Neuronal stem cell (in vitro differentiated cells): ENCODE results near the gene ARHGAP22.

Source experiments
- DNase-seq: peaks from one replicate; pipeline ENCODE4 v3.0.0-alpha.2; 2013; ENCODE audit warnings: low spot score
- H2AFZ ChIP-seq: one replicate; pipeline ENCODE4 v1.6.1; 2013; ENCODE audit warnings: mild to moderate bottlenecking, low read length, inconsistent platforms
- H2AK5ac ChIP-seq: 2 replicates; pipeline ENCODE4 v1.6.1; 2013; ENCODE audit warnings: low read depth, mild to moderate bottlenecking, inconsistent platforms, low read length, moderate library complexity, mixed read lengths
- H2BK120ac ChIP-seq: 2 replicates; pipeline ENCODE4 v1.6.1; 2013; ENCODE audit warnings: low read depth, mild to moderate bottlenecking, inconsistent platforms, low read length, moderate library complexity, mixed read lengths
- H2BK12ac ChIP-seq: one replicate; pipeline ENCODE4 v1.6.1; 2013; ENCODE audit warnings: low read length, inconsistent platforms
- H2BK15ac ChIP-seq: 2 replicates; pipeline ENCODE4 v1.6.1; 2013; ENCODE audit warnings: mild to moderate bottlenecking, low read length, inconsistent platforms, mixed read lengths
- H2BK5ac ChIP-seq: one replicate; pipeline ENCODE4 v1.6.1; 2013; ENCODE audit warnings: inconsistent platforms, mild to moderate bottlenecking, low read length, moderate library complexity
- H3K14ac ChIP-seq: one replicate; pipeline ENCODE4 v1.6.1; 2013; ENCODE audit warnings: low read length, inconsistent platforms
- H3K18ac ChIP-seq: 2 replicates; pipeline ENCODE4 v1.6.1; 2013; ENCODE audit warnings: low read length, inconsistent platforms
- H3K23ac ChIP-seq: 2 replicates; pipeline ENCODE4 v1.6.1; 2013; ENCODE audit warnings: low read depth, mild to moderate bottlenecking, mixed read lengths, low read length, inconsistent platforms; ENCODE audit not compliant: poor library complexity
- H3K27ac ChIP-seq: replicated peaks from 3 replicates; pipeline ENCODE4 v1.5.1; 2013; ENCODE audit warnings: low read length, inconsistent platforms
- H3K27me3 ChIP-seq, 3 experiments: 2 replicates each; pipeline ENCODE4 v1.6.1; 2013; ENCODE audit warnings: low read length in 3 of 3, mild to moderate bottlenecking in 2 of 3, inconsistent platforms in 1 of 3, low read depth in 1 of 3, mixed read lengths in 1 of 3, moderate library complexity in 1 of 3; ENCODE audit not compliant: control insufficient read depth in 3 of 3, insufficient read depth in 3 of 3
- H3K36me3 ChIP-seq, 2 donors: replicated peaks in 1 of 2; 2 replicates each; pipeline ENCODE4 v1.6.1; 2013; ENCODE audit warnings: low read length in 2 of 2; ENCODE audit not compliant: control insufficient read depth in 2 of 2, insufficient read depth in 2 of 2
- H3K4ac ChIP-seq: 2 replicates; pipeline ENCODE4 v1.6.1; 2013; ENCODE audit warnings: inconsistent platforms, mild to moderate bottlenecking, low read length, moderate library complexity
- H3K4me1 ChIP-seq, 2 donors: 1 replicate in 1 of 2; 2 replicates in 1 of 2; pipeline ENCODE4 v1.6.1; 2013; ENCODE audit warnings: low read length in 2 of 2, low read depth in 1 of 2; ENCODE audit not compliant: control insufficient read depth in 2 of 2, insufficient read depth in 1 of 2
- H3K4me2 ChIP-seq: one replicate; pipeline ENCODE4 v1.6.1; 2013; ENCODE audit warnings: mild to moderate bottlenecking, low read length, inconsistent platforms; ENCODE audit not compliant: insufficient read depth, poor library complexity, severe bottlenecking
- H3K4me3 ChIP-seq, 2 donors: 2 replicates each; pipeline ENCODE4 v1.5.1; 2013; ENCODE audit warnings: low read length in 2 of 2, mild to moderate bottlenecking in 2 of 2, inconsistent platforms in 1 of 2, moderate library complexity in 1 of 2
- H3K79me1 ChIP-seq: one replicate; pipeline ENCODE4 v1.6.1; 2013; ENCODE audit warnings: low read depth, mild to moderate bottlenecking, inconsistent platforms, low read length, moderate library complexity
- H3K9ac ChIP-seq: one replicate; pipeline ENCODE4 v1.6.1; 2013; ENCODE audit warnings: mild to moderate bottlenecking, low read depth, low read length, inconsistent platforms; ENCODE audit not compliant: poor library complexity
- H3K9me3 ChIP-seq, 2 donors: replicated peaks in 1 of 2; 2 replicates each; pipeline versions ENCODE3 to v1.6.1; 2013; ENCODE audit warnings: low read length in 2 of 2, mild to moderate bottlenecking in 2 of 2, inconsistent platforms in 1 of 2, low read depth in 1 of 2, mixed read lengths in 1 of 2, moderate library complexity in 1 of 2; ENCODE audit not compliant: control insufficient read depth in 2 of 2, insufficient read depth in 1 of 2
- H4K8ac ChIP-seq: one replicate; pipeline ENCODE4 v1.6.1; 2013; ENCODE audit warnings: low read depth, mild to moderate bottlenecking, inconsistent platforms, low read length, moderate library complexity
- H4K91ac ChIP-seq: one replicate; pipeline ENCODE4 v1.6.1; 2013; ENCODE audit warnings: low read length, low read depth, mild to moderate bottlenecking, inconsistent platforms; ENCODE audit not compliant: poor library complexity
- WGBS, 2 donors: extraction: QIAGEN DNeasy Blood & Tissue Kit; methylation state at CpG; one replicate each; pipeline ENCODE4 v1.1.7; 2013; ENCODE audit warnings: missing lambda C conversion rate in 2 of 2, mixed read lengths in 1 of 2; ENCODE audit not compliant: insufficient read length in 2 of 2, insufficient replicate concordance in 1 of 2; ENCODE audit errors: extremely low coverage in 2 of 2; 5-methylcytosine and 5-hydroxymethylcytosine counted together

The ARHGAP22 gene

DNA sequence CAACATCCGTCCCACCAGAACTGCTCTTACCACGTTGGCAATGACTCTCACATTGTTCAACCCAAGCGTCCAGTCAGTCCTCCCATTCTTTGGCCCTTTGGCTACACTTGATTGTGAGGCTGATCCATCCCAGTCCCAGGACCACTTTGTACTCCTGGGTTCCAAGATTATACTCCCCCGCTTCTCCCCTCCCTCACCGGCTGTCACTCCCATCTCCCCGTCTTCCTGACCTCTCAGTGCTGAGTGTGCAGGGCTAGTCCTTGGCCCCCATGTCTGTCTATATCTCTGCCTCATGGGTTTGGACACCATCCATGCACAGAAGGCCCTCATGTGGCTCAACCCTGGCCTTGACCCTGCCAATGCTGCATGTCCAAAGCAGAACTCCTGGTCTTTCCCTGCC lies 12.5 kb downstream of the ARHGAP22 start:
- WGBS, 2 donors: no CpG with 5 or more reads among the region's 6 CpGs
- no peak overlapping the region for H2BK15ac ChIP-seq
- no peak for DNase-seq

GRCh38 chr10:48590945-48591344 lies 13.9 kb downstream of the ARHGAP22 start:
- Histone ChIP-seq H3K14ac (no peak overlapping the region), H3K4ac (no peak overlapping the region), H3K23ac (no peak overlapping the region), H3K4me1 (peaks cover 0 to 8% of the 10 kb centered on the region in 2 donors), H2AK5ac (no peak overlapping the region), H2AFZ (no peak overlapping the region), H3K9me3 (peaks cover 0 to 3% of the 10 kb centered on the region in 2 donors), H3K9ac (no peak overlapping the region), H2BK5ac (no peak overlapping the region), H2BK15ac (no peak overlapping the region), H3K4me2 (no peak overlapping the region), H3K79me1 (no peaks in the 10 kb centered on the region), H3K4me3 (no peak overlapping the region), H3K27me3 (no peaks in the 10 kb centered on the region), H4K8ac (no peak overlapping the region), H4K91ac (no peak overlapping the region), H2BK12ac (no peak overlapping the region), H3K18ac (no peak overlapping the region), H3K36me3 (no peaks in the 10 kb centered on the region), H3K27ac (no peak overlapping the region), H2BK120ac (no peak overlapping the region)
- WGBS, 2 donors: no CpG with 5 or more reads among the region's 10 CpGs
- DNase-seq: no peak

More for the DNA sequence above, 12.5 kb downstream of the ARHGAP22 start:
- no peak overlapping the region for H3K14ac ChIP-seq
- H4K8ac ChIP-seq: no peak overlapping the region
- H3K23ac ChIP-seq: no peak overlapping the region
- H3K79me1 ChIP-seq: no peaks in the 10 kb centered on the region
- no peaks in the 10 kb centered on the region for H3K27me3 ChIP-seq
- peak overlapping the region; percentile 25 for H2BK5ac ChIP-seq
- H3K9ac ChIP-seq: no peak overlapping the region
- H3K4me1 ChIP-seq: peaks cover 0 to 8% of the 10 kb centered on the region in 2 donors
- no peak overlapping the region for H3K18ac ChIP-seq
- no peaks in the 10 kb centered on the region for H3K36me3 ChIP-seq
- no peak overlapping the region for H3K4ac ChIP-seq
- no peak overlapping the region for H3K27ac ChIP-seq
- H2BK12ac ChIP-seq: no peak overlapping the region
- H2AK5ac ChIP-seq: peak overlapping the region; percentile 8
- H2BK120ac ChIP-seq: no peak overlapping the region
- no peak overlapping the region for H2AFZ ChIP-seq
- H3K9me3 ChIP-seq: no peaks in the 10 kb centered on the region
- H4K91ac ChIP-seq: no peak overlapping the region
- H3K4me2 ChIP-seq: no peak overlapping the region
- H3K4me3 ChIP-seq: no peak overlapping the region

DNA sequence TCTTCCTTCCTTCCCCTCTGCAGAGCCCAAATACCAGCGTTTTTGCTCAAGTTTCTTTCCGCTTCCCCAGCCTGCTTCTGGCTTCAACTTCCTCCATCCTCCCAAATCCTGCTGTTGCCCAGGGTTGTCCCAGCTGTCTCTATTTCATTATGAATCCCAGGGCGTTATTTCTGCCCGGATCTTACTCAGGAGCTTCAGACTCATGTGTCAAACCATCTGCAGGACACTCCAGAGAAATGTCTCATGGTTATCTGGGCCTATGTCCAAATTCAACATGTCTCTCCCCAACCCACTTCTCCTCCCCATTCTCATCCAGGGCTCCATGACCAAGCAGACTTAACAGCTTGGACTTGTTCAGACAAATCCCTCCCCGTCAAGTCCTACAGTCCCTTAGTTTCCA lies 15.6 kb downstream of the ARHGAP22 start:
- H3K4me3 ChIP-seq: no peak overlapping the region
- no peak overlapping the region for H3K18ac ChIP-seq
- H3K27me3 ChIP-seq: no peaks in the 10 kb centered on the region
- no peak overlapping the region for H3K9ac ChIP-seq
- DNase-seq: no peak
- H3K23ac ChIP-seq: no peak overlapping the region
- H2BK12ac ChIP-seq: no peak overlapping the region
- no CpG with 5 or more reads among the region's 5 CpGs for WGBS, 2 donors
- H3K4me1 ChIP-seq: peaks cover 0 to under 1% of the 10 kb centered on the region in 2 donors
- H2AFZ ChIP-seq: no peak overlapping the region
- no peak overlapping the region for H4K91ac ChIP-seq
- no peaks in the 10 kb centered on the region for H3K36me3 ChIP-seq
- no peak overlapping the region for H2BK5ac ChIP-seq
- no peak overlapping the region for H3K14ac ChIP-seq
- H3K4me2 ChIP-seq: no peak overlapping the region
- no peak overlapping the region for H3K4ac ChIP-seq
- H3K9me3 ChIP-seq: peaks cover 0 to 12% of the 10 kb centered on the region in 2 donors
- no peak overlapping the region for H2BK120ac ChIP-seq
- H4K8ac ChIP-seq: no peak overlapping the region
- H3K27ac ChIP-seq: no peak overlapping the region
- H3K79me1 ChIP-seq: no peaks in the 10 kb centered on the region
- H2BK15ac ChIP-seq: no peak overlapping the region
- H2AK5ac ChIP-seq: no peak overlapping the region

DNA sequence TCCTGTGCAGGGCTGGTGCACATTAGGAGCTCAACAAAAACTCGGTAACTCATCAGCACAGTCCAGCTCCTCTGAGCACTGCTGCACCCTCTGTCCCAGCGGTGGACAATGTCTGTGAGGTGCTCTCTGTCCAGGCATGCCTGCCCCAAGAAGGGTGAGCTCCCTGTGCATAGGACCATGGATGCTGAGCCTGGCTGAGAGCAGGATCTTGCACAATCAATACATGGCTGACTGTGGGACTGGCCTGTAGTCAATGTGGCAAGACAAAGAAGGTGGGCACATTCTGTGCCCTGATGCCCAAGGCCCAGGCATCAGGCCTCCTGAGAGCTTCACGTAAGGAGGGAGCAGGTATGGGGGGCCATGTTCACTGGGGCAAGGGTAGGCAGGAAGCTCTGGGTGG lies 17.1 kb downstream of the ARHGAP22 start:
- no peak overlapping the region for H3K4me2 ChIP-seq
- no peaks in the 10 kb centered on the region for H3K27me3 ChIP-seq
- no peaks in the 10 kb centered on the region for H3K79me1 ChIP-seq
- H4K91ac ChIP-seq: no peak overlapping the region
- H3K27ac ChIP-seq: no peak overlapping the region
- no peak overlapping the region for H2BK5ac ChIP-seq
- H2BK15ac ChIP-seq: no peak overlapping the region
- no CpG with 5 or more reads among the region's 3 CpGs for WGBS, 2 donors
- peaks cover 0 to 16% of the 10 kb centered on the region in 2 donors for H3K9me3 ChIP-seq
- H2BK12ac ChIP-seq: no peak overlapping the region
- no peak overlapping the region for H3K9ac ChIP-seq
- H3K36me3 ChIP-seq: no peaks in the 10 kb centered on the region
- H3K18ac ChIP-seq: peak overlapping the region; percentile 2
- no peak overlapping the region for H4K8ac ChIP-seq
- peak overlapping the region in 1 of 2 donors; percentile 16 for H3K4me3 ChIP-seq
- no peak for DNase-seq
- H3K14ac ChIP-seq: no peak overlapping the region
- H3K23ac ChIP-seq: no peak overlapping the region
- no peak overlapping the region for H2AK5ac ChIP-seq
- no peak overlapping the region for H3K4ac ChIP-seq
- H2AFZ ChIP-seq: no peak overlapping the region
- H2BK120ac ChIP-seq: no peak overlapping the region
- no peaks in the 10 kb centered on the region for H3K4me1 ChIP-seq
